ENCODE data around the gene DSCAML1. TPM values are rescaled to one million over a fixed set of nuclear protein-coding genes. Genes with fewer than 3 reads are reported as not detected.
A peak's percentile ranks its signal among the peaks of the same experiment; 100 is the strongest.

The DSCAML1 gene
- total and polyA plus RNA-seq, 9 of the 15 experiments (the other 6 are each of a cell fraction or from before 2014, with no cell fraction given), result not detected

GRCh38 chr11:117823294-117823945 is 26.4 kb upstream of the DSCAML1 start:
- no peaks in the 10 kb centered on the region for H3K9me3 ChIP-seq (replicated peaks; ENCODE audit: control insufficient read depth, insufficient read depth, low read depth, low read length)
- H3K27ac ChIP-seq (ENCODE audit: extremely low read depth, low read depth, low read length), result no peak overlapping the region
- POLR2A ChIA-PET, result interaction anchor here (1.0 kb wide), 1 partner anchor 15 kb away, joined by 3 read pairs; no protein-coding TSS in a partner anchor
- 19% methylated on average over 18 of the region's 18 CpGs for WGBS (ENCODE audit: insufficient coverage, low coverage, missing lambda C conversion rate)
- FAIRE-seq (peak; percentile 64), DNase-seq (ENCODE audit: extremely low read depth in 1 of 4, low spot score in 3 of 4) (peak in 2 of 4 experiments; percentile 21 to 27), ATAC-seq (peak; percentile 75)
- in situ Hi-C loops (cut with MboI) (loop anchor here (5.0 kb wide), 2 partner anchors 124 to 224 kb away; no protein-coding TSS in a partner anchor), intact Hi-C loops (cut with micrococcal nuclease) (loop anchor here (1.0 kb wide), 1 partner anchor 124 kb away; no protein-coding TSS in a partner anchor)
- H3K4me1 ChIP-seq (replicated peaks in 1 of 2; ENCODE audit: control insufficient read depth in 2 of 2, insufficient read depth in 2 of 2, low read length in 2 of 2), result peaks cover 0 to 22% of the 10 kb centered on the region in 2 experiments; a peak in 1 of 5 replicates
- H3K9me1 ChIP-seq (ENCODE audit: control insufficient read depth, insufficient read depth, low read length), result peaks cover 2% of the 10 kb centered on the region
- H4K20me1 ChIP-seq (replicated peaks; ENCODE audit: control insufficient read depth, insufficient read depth, low read length), result peaks cover 13% of the 10 kb centered on the region; the same call in 1 of the 2 replicates
- H3K9ac ChIP-seq (ENCODE audit: insufficient read depth in 1 of 2, low read depth in 2 of 2, low read length in 2 of 2), result peak overlapping the region in 1 of 2 experiments; percentile 43; a peak in 1 of 4 replicates
- no peak overlapping the region for H3K4me2 ChIP-seq (ENCODE audit: insufficient read depth, low read length)
- H3K79me2 ChIP-seq (ENCODE audit: control insufficient read depth, insufficient read depth, low read length), result no peaks in the 10 kb centered on the region
- H3K36me3 ChIP-seq (ENCODE audit: control insufficient read depth, insufficient read depth, low read length), result no peaks in the 10 kb centered on the region
- H2AFZ ChIP-seq (ENCODE audit: low read depth, low read length), result no peak overlapping the region
- no TSS peak for BruUV-seq (replicated peaks)
- H3K27me3 ChIP-seq (ENCODE audit: control insufficient read depth in 2 of 2, insufficient read depth in 2 of 2, low read length in 2 of 2), result peaks cover 12 to 59% of the 10 kb centered on the region in 2 experiments
- CTCF ChIA-PET (ENCODE audit: low intra/inter-chr PET ratio), result interaction anchor here (0.6 to 3.3 kb wide), 3 partner anchors 123 to 466 kb away, joined by 3 to 32 read pairs (median 25); no protein-coding TSS in a partner anchor
- no peak overlapping the region for H3K4me3 ChIP-seq
- TF ChIP-seq SMC3 (conservative IDR thresholded peaks at IDR 0.05; ENCODE audit: insufficient read depth, low read depth, low read length) (0 out of 2 replicates have a peak, but pooled peaks have one; percentile 25), MAX (CRISPR knock-in tag; IDR thresholded peaks at IDR 0.05) (no peak), GABPB2 (CRISPR knock-in tag; conservative IDR thresholded peaks at IDR 0.05) (no peak), PRDM10 (IDR thresholded peaks at IDR 0.05; ENCODE audit: partially characterized antibody) (peak; percentile 51), CTCF (IDR thresholded peaks at IDR 0.05 in 2 of 3, conservative IDR thresholded peaks at IDR 0.05 in 1 of 3; ENCODE audit: insufficient read depth in 2 of 3, low read depth in 1 of 3, low read length in 3 of 3) (peak; percentile 26 to 43 (median 38); a peak in 5 of 6 replicates), HDAC3 (IDR thresholded peaks at IDR 0.05; ENCODE audit: borderline replicate concordance, partially characterized antibody) (no peak), RAD21 (CRISPR knock-in tag; conservative IDR thresholded peaks at IDR 0.05 in 1 of 2, IDR thresholded peaks at IDR 0.05 in 1 of 2) (peak in 1 of 2 experiments; percentile 39; a peak in 2 of 4 replicates), E2F8 (IDR thresholded peaks at IDR 0.05; ENCODE audit: low read depth, partially characterized antibody) (no peak), HMBOX1 (IDR thresholded peaks at IDR 0.05) (0 out of 2 replicates have a peak, but pooled peaks have one; percentile 46)

All from K562 (cell line).